Esophagus muscularis mucosa (tissue), 4 donors: ENCODE measurements around the gene TMEM255B. TPM values are rescaled to one million over a fixed set of nuclear protein-coding genes. Genes with fewer than 3 reads are reported as not detected.
A peak's percentile ranks its signal among the peaks of the same experiment; 100 is the strongest.

Experiments used
- DNase-seq: peaks from one replicate; pipeline ENCODE4 v3.0.0-alpha.2; 2017; ENCODE audit errors: extremely low spot score
- H3K27ac ChIP-seq, 4 donors: fragments of 200-600 bp; sonication (generic); replicated peaks in 1 of 4; 1 replicate in 3 of 4; 2 replicates in 1 of 4; pipeline ENCODE4 v1.5.1; 2016 to 2019; ENCODE audit warnings: mild to moderate bottlenecking in 1 of 4
- H3K27me3 ChIP-seq, 4 donors: fragments of 200-600 bp; sonication (generic); one replicate each; pipeline versions ENCODE4 v1.5.1 to v1.6.0; 2016 to 2019
- H3K36me3 ChIP-seq, 4 donors: fragments of 200-600 bp; sonication (generic); one replicate each; pipeline ENCODE4 v1.5.1; 2016 to 2019
- H3K4me1 ChIP-seq, 4 donors: fragments of 200-600 bp; sonication (generic); one replicate each; pipeline ENCODE4 v1.5.1; 2016 to 2019
- H3K4me3 ChIP-seq, 4 donors: fragments of 200-600 bp; sonication (generic); 1 replicate in 2 of 4; 2 replicates in 2 of 4; pipeline ENCODE4 v1.5.1; 2016 to 2019; ENCODE audit warnings: mild to moderate bottlenecking in 4 of 4, moderate library complexity in 1 of 4
- H3K9me3 ChIP-seq, 4 donors: fragments of 200-600 bp; sonication (generic); 1 replicate in 3 of 4; 2 replicates in 1 of 4; pipeline ENCODE4 v1.5.1; 2016 to 2019
- CTCF ChIP-seq, 3 experiments: fragments of 200-600 bp in 2 of 3; fragments of 450-650 bp in 1 of 3; sonication (generic) in 2 of 3; IDR thresholded peaks; one replicate each; pipeline ENCODE4 v1.5.1; 2017 to 2019; ENCODE audit warnings: antibody characterized with exemption in 3 of 3, mild to moderate bottlenecking in 2 of 3, moderate library complexity in 1 of 3
- EP300 ChIP-seq: sonication (generic); formaldehyde crosslinking; IDR thresholded peaks from one replicate; pipeline ENCODE4 v1.6.1; 2017; ENCODE audit warnings: antibody characterized with exemption
- POLR2A ChIP-seq: fragments of 450-650 bp; IDR thresholded peaks from one replicate; pipeline ENCODE4 v1.6.1; 2017; ENCODE audit warnings: antibody characterized with exemption, moderate library complexity, mild to moderate bottlenecking, low read depth
- POLR2AphosphoS5 ChIP-seq, 2 donors: sonication (generic); formaldehyde crosslinking; IDR thresholded peaks; one replicate each; pipeline ENCODE4 v1.6.1; 2017; ENCODE audit warnings: antibody characterized with exemption in 2 of 2
- WGBS: methylation state at CpG from one replicate; pipeline ENCODE4 v1.1.5; 2018; 5-methylcytosine and 5-hydroxymethylcytosine counted together
- intact Hi-C: fragments of 100-400 bp; cut with DNase I; formaldehyde crosslinking; loops from one replicate; pipeline ENCODE4 v1.15.1; 2023
- total RNA-seq, 4 donors: library from RNA; depleted of rRNA; stranded (reverse); fragments of >200 nt; gene quantifications; one replicate each; pipeline versions ENCODE4 v1.1.0 to v1.2.1, GENCODE V29; 2016

TMEM255B gene
- total RNA-seq, 4 donors from 2014 or later: 4.1 to 12.3 (median 10.7) TPM

- Histone ChIP-seq H3K9me3 (no peaks in the 10 kb centered on the region), H3K27me3 (no peaks in the 10 kb centered on the region), H3K27ac (peak overlapping the region; percentile 96 to 99 (median 98)), H3K4me1 (peaks cover 61 to 85% (median 79%) of the 10 kb centered on the region in 4 donors), H3K36me3 (peaks cover 0 to 11% (median 4%) of the 10 kb centered on the region in 4 donors), H3K4me3 (peak overlapping the region; percentile 11 to 94 (median 86))
- TF ChIP-seq POLR2AphosphoS5 (IDR thresholded peaks at IDR 0.05) (no peak), EP300 (no peak), POLR2A (no peak), CTCF (IDR thresholded peaks at IDR 0.05) (no peak)
- no peak for DNase-seq
- intact Hi-C loops: no loop called here
- WGBS: 58% methylated on average over 9 of the region's 15 CpGs
Measured at GRCh38 chr13:113860665-113861432, 101.8 kb downstream of the TMEM255B start.

- H3K27me3 ChIP-seq: no peaks in the 10 kb centered on the region
- H3K4me3 ChIP-seq: peak overlapping the region; percentile 84 to 94 (median 90)
- TF ChIP-seq POLR2AphosphoS5 (IDR thresholded peaks at IDR 0.05) (no peak), EP300 (no peak), POLR2A (no peak)
- peaks cover 0 to 8% (median 4%) of the 10 kb centered on the region in 4 donors for H3K36me3 ChIP-seq
- peak overlapping the region; percentile 96 to 99 (median 98) for H3K27ac ChIP-seq
- intact Hi-C loops: loop anchor here (2.0 kb wide), 2 partner anchors 41 to 43 kb away; no protein-coding TSS in a partner anchor
- H3K4me1 ChIP-seq: peaks cover 54 to 85% (median 72%) of the 10 kb centered on the region in 4 donors
- H3K9me3 ChIP-seq: no peaks in the 10 kb centered on the region
- DNase-seq: no peak
- 57% methylated on average over 11 of the region's 12 CpGs for WGBS
Measured at GRCh38 chr13:113861433-113862030, 102.5 kb downstream of the TMEM255B start.

- Histone ChIP-seq H3K9me3 (no peaks in the 10 kb centered on the region), H3K4me3 (peak overlapping the region; percentile 84 to 94 (median 90)), H3K4me1 (peaks cover 46 to 77% (median 64%) of the 10 kb centered on the region in 4 donors), H3K27ac (peak overlapping the region; percentile 96 to 99 (median 98)), H3K36me3 (peaks cover 0 to 8% (median 4%) of the 10 kb centered on the region in 4 donors), H3K27me3 (no peaks in the 10 kb centered on the region)
- intact Hi-C loops: loop anchor here (2.0 kb wide), 2 partner anchors 42 kb away; no protein-coding TSS in a partner anchor
- TF ChIP-seq EP300 (no peak), POLR2A (no peak), POLR2AphosphoS5 (IDR thresholded peaks at IDR 0.05) (peak in 1 of 2 donors; percentile 40), CTCF (IDR thresholded peaks at IDR 0.05) (peak in 1 of 3 experiments; percentile 13)
- no peak for DNase-seq
- 69% methylated on average over 15 of the region's 31 CpGs for WGBS
Measured at GRCh38 chr13:113862191-113862930, 103.3 kb downstream of the TMEM255B start.

- H3K36me3 ChIP-seq: peaks cover 0 to 8% (median 4%) of the 10 kb centered on the region in 4 donors
- intact Hi-C loops: loop anchor here (2.0 kb wide), 2 partner anchors 42 kb away; no protein-coding TSS in a partner anchor
- DNase-seq: no peak
- H3K9me3 ChIP-seq: no peaks in the 10 kb centered on the region
- peak overlapping the region; percentile 84 to 94 (median 90) for H3K4me3 ChIP-seq
- 3% methylated on average over 21 of the region's 60 CpGs for WGBS
- no peaks in the 10 kb centered on the region for H3K27me3 ChIP-seq
- peak overlapping the region; percentile 96 to 99 (median 98) for H3K27ac ChIP-seq
- TF ChIP-seq POLR2AphosphoS5 (IDR thresholded peaks at IDR 0.05) (peak; percentile 3 to 79), EP300 (peak; percentile 75), POLR2A (peak; percentile 25), CTCF (IDR thresholded peaks at IDR 0.05) (no peak)
- peaks cover 39 to 70% (median 57%) of the 10 kb centered on the region in 4 donors for H3K4me1 ChIP-seq
Measured at GRCh38 chr13:113862931-113863523, 104.0 kb downstream of the TMEM255B start.
